H1 (cell line): Measurements from ENCODE around the gene PLEKHO1. TPM values are rescaled to one million over a fixed set of nuclear protein-coding genes. Genes with fewer than 3 reads are reported as not detected.

ENCODE experiments used
- CTCF ChIA-PET: fragments of 300-600 bp; sonication (Branson Sonifier 250); formaldehyde crosslinking; loops from one replicate; lab custom pipeline; 2021; ENCODE audit not compliant: partially characterized antibody; lab: Charles Lee
- POLR2A ChIA-PET: fragments of 300-600 bp; sonication (Branson Sonifier 250); formaldehyde crosslinking; loops from one replicate; lab custom pipeline; 2021; ENCODE audit warnings: inconsistent platforms; ENCODE audit not compliant: partially characterized antibody; lab: Charles Lee
- DNase-seq, 2 experiments: peaks; one replicate each; pipeline versions ENCODE4 v3.0.0 to v3.0.0-alpha.2; 2010 to 2022; ENCODE audit warnings: low spot score in 2 of 2, low read depth in 1 of 2, mixed read lengths in 1 of 2
- FAIRE-seq: peaks from 2 replicates; lab custom pipeline; 2011; peaks lifted over from hg19 to GRCh38; lab: Jason Lieb, UNC
- H2AFZ ChIP-seq: 2 replicates; pipeline ENCODE4 v1.8.1; 2012; ENCODE audit warnings: low read length, inconsistent platforms
- H2AK5ac ChIP-seq: 2 replicates; pipeline ENCODE4 v1.6.1; 2013; ENCODE audit warnings: low read depth, low read length
- H2BK120ac ChIP-seq: replicated peaks from 2 replicates; pipeline ENCODE3; 2013; ENCODE audit warnings: low read depth, low read length, inconsistent platforms
- H2BK12ac ChIP-seq: 2 replicates; pipeline ENCODE4 v1.6.1; 2013; ENCODE audit warnings: low read depth, low read length
- H2BK15ac ChIP-seq: 2 replicates; pipeline ENCODE4 v1.6.1; 2013; ENCODE audit warnings: low read length
- H2BK20ac ChIP-seq: 2 replicates; pipeline ENCODE4 v1.6.1; 2013; ENCODE audit warnings: low read length
- H2BK5ac ChIP-seq: 2 replicates; pipeline ENCODE4 v1.6.1; 2013; ENCODE audit warnings: low read depth, low read length
- H3K14ac ChIP-seq: 2 replicates; pipeline ENCODE4 v1.6.1; 2013; ENCODE audit warnings: inconsistent platforms; ENCODE audit not compliant: insufficient read length
- H3K18ac ChIP-seq: 2 replicates; pipeline ENCODE4 v1.6.1; 2013; ENCODE audit warnings: low read length; ENCODE audit errors: extremely low read depth
- H3K23ac ChIP-seq: 2 replicates; pipeline ENCODE4 v1.6.1; 2013; ENCODE audit warnings: inconsistent platforms; ENCODE audit not compliant: insufficient read length
- H3K23me2 ChIP-seq: 2 replicates; pipeline ENCODE4 v1.6.1; 2013; ENCODE audit warnings: low read depth, low read length
- H3K27ac ChIP-seq: 2 replicates; pipeline ENCODE4 v1.6.1; 2011; ENCODE audit warnings: low read depth, low read length, inconsistent platforms
- H3K27me3 ChIP-seq, 4 experiments: replicated peaks in 1 of 4; 1 replicate in 1 of 4; 2 replicates in 3 of 4; pipeline versions ENCODE4 v1.6.1 to v1.8.1; 2011 to 2013; ENCODE audit warnings: low read length in 3 of 4, mild to moderate bottlenecking in 3 of 4, inconsistent platforms in 2 of 4, mixed read lengths in 2 of 4, moderate library complexity in 1 of 4; ENCODE audit not compliant: control insufficient read depth in 3 of 4, insufficient read depth in 3 of 4; ENCODE audit errors: extremely low read depth in 1 of 4
- H3K36me3 ChIP-seq, 4 experiments: 2 replicates each; pipeline versions ENCODE4 v1.6.1 to v1.8.1; 2011 to 2013; ENCODE audit warnings: mild to moderate bottlenecking in 4 of 4, low read length in 3 of 4, moderate library complexity in 2 of 4, control low read depth in 1 of 4, inconsistent platforms in 1 of 4; ENCODE audit not compliant: insufficient read depth in 4 of 4, control insufficient read depth in 2 of 4
- H3K4ac ChIP-seq: replicated peaks from 2 replicates; pipeline ENCODE3; 2013; ENCODE audit warnings: low read length, low read depth, mixed read lengths, inconsistent platforms; ENCODE audit not compliant: insufficient read length
- H3K4me1 ChIP-seq, 4 experiments: replicated peaks in 1 of 4; 1 replicate in 1 of 4; 2 replicates in 3 of 4; pipeline versions ENCODE4 v1.6.1 to v1.8.1; 2011 to 2013; ENCODE audit warnings: low read length in 3 of 4, inconsistent platforms in 2 of 4, mixed read lengths in 1 of 4; ENCODE audit not compliant: insufficient read depth in 4 of 4, control insufficient read depth in 3 of 4
- H3K4me2 ChIP-seq, 2 experiments: 2 replicates each; pipeline versions ENCODE4 v1.6.1 to v1.8.1; 2011 to 2013; ENCODE audit warnings: low read depth in 2 of 2, low read length in 2 of 2, control low read depth in 1 of 2, inconsistent platforms in 1 of 2, mild to moderate bottlenecking in 1 of 2; ENCODE audit not compliant: insufficient read depth in 1 of 2
- H3K4me3 ChIP-seq, 4 experiments: fragments of 200-600, 300-600 bp in 1 of 4; sonication (generic), shearing (Covaris generic), sonication (Bioruptor Twin) in 1 of 4; 2 replicates each; pipeline versions ENCODE4 v1.5.1 to v1.8.1; 2011 to 2016; ENCODE audit warnings: low read length in 4 of 4, low read depth in 3 of 4, control low read depth in 2 of 4, inconsistent platforms in 2 of 4, mild to moderate bottlenecking in 2 of 4, mixed read lengths in 1 of 4, moderate library complexity in 1 of 4; ENCODE audit not compliant: insufficient read depth in 2 of 4; ENCODE audit errors: extremely low read depth in 1 of 4
- H3K56ac ChIP-seq: replicated peaks from 2 replicates; pipeline ENCODE3; 2013; ENCODE audit warnings: low read depth, mild to moderate bottlenecking, mixed read lengths, low read length, inconsistent platforms; ENCODE audit not compliant: insufficient read length
- H3K79me1 ChIP-seq: 2 replicates; pipeline ENCODE4 v1.6.1; 2013; ENCODE audit warnings: low read depth, low read length, control low read depth
- H3K79me2 ChIP-seq, 2 experiments: 2 replicates each; pipeline versions ENCODE4 v1.6.1 to v1.8.1; 2012 to 2013; ENCODE audit warnings: low read length in 2 of 2, mild to moderate bottlenecking in 2 of 2, inconsistent platforms in 1 of 2; ENCODE audit not compliant: insufficient read depth in 2 of 2, control insufficient read depth in 1 of 2
- H3K9ac ChIP-seq, 4 experiments: replicated peaks in 1 of 4; 1 replicate in 1 of 4; 2 replicates in 3 of 4; pipeline versions ENCODE4 v1.6.1 to v1.8.1; 2011 to 2013; ENCODE audit warnings: low read depth in 3 of 4, low read length in 3 of 4, control low read depth in 2 of 4, mild to moderate bottlenecking in 2 of 4, moderate library complexity in 2 of 4, inconsistent platforms in 1 of 4; ENCODE audit errors: extremely low read depth in 1 of 4
- H3K9me3 ChIP-seq, 2 experiments: 2 replicates each; pipeline versions ENCODE4 v1.6.1 to v1.8.1; 2012 to 2013; ENCODE audit warnings: mild to moderate bottlenecking in 2 of 2, moderate library complexity in 2 of 2, control low read depth in 1 of 2, inconsistent platforms in 1 of 2, low read depth in 1 of 2, low read length in 1 of 2, mixed read lengths in 1 of 2; ENCODE audit not compliant: insufficient read depth in 2 of 2
- H4K20me1 ChIP-seq, 2 experiments: replicated peaks in 1 of 2; 2 replicates each; pipeline versions ENCODE3 to v1.8.1; 2011 to 2013; ENCODE audit warnings: inconsistent platforms in 2 of 2, low read length in 2 of 2, mild to moderate bottlenecking in 1 of 2; ENCODE audit not compliant: insufficient read depth in 2 of 2, control insufficient read depth in 1 of 2
- H4K5ac ChIP-seq: 2 replicates; pipeline ENCODE4 v1.6.1; 2013; ENCODE audit warnings: low read length, low read depth, mixed read lengths, inconsistent platforms; ENCODE audit not compliant: insufficient read length
- H4K8ac ChIP-seq: 2 replicates; pipeline ENCODE4 v1.8.0; 2013; ENCODE audit warnings: mild to moderate bottlenecking, moderate library complexity, low read length, inconsistent platforms; ENCODE audit not compliant: insufficient read depth; ENCODE audit errors: extremely low read depth
- H4K91ac ChIP-seq: replicated peaks from 2 replicates; pipeline ENCODE3; 2013; ENCODE audit warnings: low read length, mixed read lengths, inconsistent platforms; ENCODE audit not compliant: insufficient read length
- CBX8 ChIP-seq: fragments of 300-800, 300-1000 bp; sonication (generic); IDR thresholded peaks from 2 replicates; pipeline ENCODE4 v1.7.1; 2016; ENCODE audit warnings: low read depth, low read length, borderline replicate concordance
- CEBPB ChIP-seq: IDR thresholded peaks from 2 replicates; pipeline ENCODE4 v1.6.1; 2012; ENCODE audit warnings: low read depth, low read length
- HDAC2 ChIP-seq, 2 experiments: fragments of 300-600 bp in 1 of 2; sonication (generic) in 1 of 2; IDR thresholded peaks; 2 replicates each; pipeline ENCODE4 v1.6.1; 2011 to 2012; ENCODE audit warnings: low read depth in 2 of 2, low read length in 2 of 2, mild to moderate bottlenecking in 2 of 2, moderate library complexity in 2 of 2, borderline replicate concordance in 1 of 2, inconsistent platforms in 1 of 2
- RBBP5 ChIP-seq: IDR thresholded peaks from 2 replicates; pipeline ENCODE4 v1.7.1; 2012; ENCODE audit warnings: low read depth, mild to moderate bottlenecking, inconsistent platforms, low read length, moderate library complexity, borderline replicate concordance
- SUZ12 ChIP-seq: fragments of 200-600 bp; sonication (generic); IDR thresholded peaks from 2 replicates; pipeline ENCODE4 v1.6.1; 2012; ENCODE audit warnings: mild to moderate bottlenecking, inconsistent platforms, low read length, moderate library complexity, mixed read lengths
- TEAD4 ChIP-seq: IDR thresholded peaks from 2 replicates; pipeline ENCODE4 v1.6.1; 2012; ENCODE audit warnings: low read depth, low read length, inconsistent platforms, mixed read lengths
- WGBS, 2 experiments: shearing (Covaris generic) in 1 of 2; methylation state at CpG; one replicate each; pipeline versions ENCODE4 v1.1.6 to v1.1.7; 2013 to 2015; ENCODE audit warnings: low lambda C conversion rate in 2 of 2, mixed read lengths in 2 of 2, inconsistent platforms in 1 of 2, low coverage in 1 of 2, missing lambda C conversion rate in 1 of 2; ENCODE audit not compliant: insufficient replicate concordance in 2 of 2, insufficient coverage in 1 of 2, insufficient read length in 1 of 2; ENCODE audit errors: extremely low coverage in 1 of 2, missing lambda C conversion rate in 1 of 2; 5-methylcytosine and 5-hydroxymethylcytosine counted together
- polyA plus RNA-seq, 7 experiments: library from polyadenylated mRNA; depleted of rRNA in 3 of 7; stranded (reverse) in 5 of 7; unstranded in 2 of 7; fragments of >200 nt in 5 of 7; fragments of 200-250 nt in 2 of 7; gene quantifications; 1 replicate in 5 of 7; 2 replicates in 1 of 7; 4 replicates in 1 of 7; pipeline versions ENCODE4 v1.2.1 to v1.2.3, GENCODE V29; 2011 to 2013; ENCODE audit warnings: missing spikeins in 2 of 7, mixed read lengths in 2 of 7
- total RNA-seq: library from RNA; stranded (reverse); fragmentation: NEBNext Ultra II Directional; extraction: Animal tissue kit (Norgen Biotek cat#: 25700); gene quantifications from 2 replicates; pipeline ENCODE4 v1.2.1, GENCODE V29; 2021
- TF ChIP-seq, protein P1 (sequence below), 3 experiments: IDR thresholded peaks; 1 replicate in 2 of 3; 2 replicates in 1 of 3; pipeline versions ENCODE4 v1.5.1 to v1.6.1; 2011; ENCODE audit warnings: low read length in 3 of 3, mild to moderate bottlenecking in 3 of 3, inconsistent platforms in 2 of 3, low read depth in 1 of 3, moderate library complexity in 1 of 3; ENCODE audit not compliant: insufficient read depth in 1 of 3; ENCODE audit errors: control extremely low read depth in 1 of 3
- TF ChIP-seq, protein P2 (sequence below): IDR thresholded peaks from 2 replicates; pipeline ENCODE4 v1.6.1; 2012; ENCODE audit warnings: low read length, inconsistent platforms

PLEKHO1 gene
- total and polyA plus RNA-seq, 2 of the 8 experiments (the other 6 are each of a cell fraction or from before 2014, with no cell fraction given): 23.2 to 37.0 TPM

DNA sequence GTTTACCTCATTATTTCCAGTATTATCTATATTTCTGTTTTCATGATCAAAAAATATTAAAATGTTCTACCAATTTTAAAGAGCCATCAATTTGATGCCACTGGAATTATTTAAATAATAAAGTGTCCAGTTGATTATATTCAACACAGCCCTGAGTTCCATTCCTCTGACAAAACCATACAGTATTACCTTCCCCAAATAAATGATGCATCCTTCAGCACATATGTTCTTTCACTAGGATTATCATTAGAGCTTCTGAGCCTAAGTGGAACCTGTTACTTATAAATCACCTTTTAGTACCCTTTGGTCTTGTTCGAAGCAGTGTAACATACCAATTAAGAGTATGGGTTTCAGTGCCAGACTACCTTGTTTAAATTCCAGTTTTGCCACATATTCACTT is 17.3 kb upstream of the PLEKHO1 start:
- Histone ChIP-seq H2AFZ (no peak overlapping the region), H3K23me2 (no peaks in the 10 kb centered on the region), H3K79me2 (no peaks in the 10 kb centered on the region), H3K27ac (no peak overlapping the region), H3K4me2 (no peak overlapping the region), H2BK12ac (no peak overlapping the region), H3K23ac (no peak overlapping the region), H3K4ac (no peak overlapping the region), H4K20me1 (no peaks in the 10 kb centered on the region), H3K27me3 (no peaks in the 10 kb centered on the region), H3K9ac (no peak overlapping the region), H3K4me3 (no peak overlapping the region), H3K14ac (no peak overlapping the region), H3K79me1 (no peaks in the 10 kb centered on the region), H2BK15ac (no peak overlapping the region), H3K18ac (no peak overlapping the region), H2BK5ac (no peak overlapping the region), H4K8ac (no peak overlapping the region), H2AK5ac (no peak overlapping the region), H4K5ac (no peak overlapping the region), H2BK20ac (no peak overlapping the region), H3K4me1 (no peaks in the 10 kb centered on the region), H3K56ac (no peak overlapping the region), H3K36me3 (no peaks in the 10 kb centered on the region; a peak in 1 of 8 replicates), H3K9me3 (no peaks in the 10 kb centered on the region), H4K91ac (no peak overlapping the region), H2BK120ac (no peak overlapping the region)
- no peak for TF ChIP-seq SUZ12
- TF ChIP-seq, protein P1, sequence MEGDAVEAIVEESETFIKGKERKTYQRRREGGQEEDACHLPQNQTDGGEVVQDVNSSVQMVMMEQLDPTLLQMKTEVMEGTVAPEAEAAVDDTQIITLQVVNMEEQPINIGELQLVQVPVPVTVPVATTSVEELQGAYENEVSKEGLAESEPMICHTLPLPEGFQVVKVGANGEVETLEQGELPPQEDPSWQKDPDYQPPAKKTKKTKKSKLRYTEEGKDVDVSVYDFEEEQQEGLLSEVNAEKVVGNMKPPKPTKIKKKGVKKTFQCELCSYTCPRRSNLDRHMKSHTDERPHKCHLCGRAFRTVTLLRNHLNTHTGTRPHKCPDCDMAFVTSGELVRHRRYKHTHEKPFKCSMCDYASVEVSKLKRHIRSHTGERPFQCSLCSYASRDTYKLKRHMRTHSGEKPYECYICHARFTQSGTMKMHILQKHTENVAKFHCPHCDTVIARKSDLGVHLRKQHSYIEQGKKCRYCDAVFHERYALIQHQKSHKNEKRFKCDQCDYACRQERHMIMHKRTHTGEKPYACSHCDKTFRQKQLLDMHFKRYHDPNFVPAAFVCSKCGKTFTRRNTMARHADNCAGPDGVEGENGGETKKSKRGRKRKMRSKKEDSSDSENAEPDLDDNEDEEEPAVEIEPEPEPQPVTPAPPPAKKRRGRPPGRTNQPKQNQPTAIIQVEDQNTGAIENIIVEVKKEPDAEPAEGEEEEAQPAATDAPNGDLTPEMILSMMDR (IDR thresholded peaks at IDR 0.05; ENCODE audit: control extremely low read depth in 1 of 3, insufficient read depth in 1 of 3, low read depth in 1 of 3, low read length in 3 of 3): no peak
- TF ChIP-seq HDAC2 (IDR thresholded peaks at IDR 0.05; ENCODE audit: borderline replicate concordance in 1 of 2, low read depth in 2 of 2, low read length in 2 of 2): no peak
- TF ChIP-seq, protein P2, sequence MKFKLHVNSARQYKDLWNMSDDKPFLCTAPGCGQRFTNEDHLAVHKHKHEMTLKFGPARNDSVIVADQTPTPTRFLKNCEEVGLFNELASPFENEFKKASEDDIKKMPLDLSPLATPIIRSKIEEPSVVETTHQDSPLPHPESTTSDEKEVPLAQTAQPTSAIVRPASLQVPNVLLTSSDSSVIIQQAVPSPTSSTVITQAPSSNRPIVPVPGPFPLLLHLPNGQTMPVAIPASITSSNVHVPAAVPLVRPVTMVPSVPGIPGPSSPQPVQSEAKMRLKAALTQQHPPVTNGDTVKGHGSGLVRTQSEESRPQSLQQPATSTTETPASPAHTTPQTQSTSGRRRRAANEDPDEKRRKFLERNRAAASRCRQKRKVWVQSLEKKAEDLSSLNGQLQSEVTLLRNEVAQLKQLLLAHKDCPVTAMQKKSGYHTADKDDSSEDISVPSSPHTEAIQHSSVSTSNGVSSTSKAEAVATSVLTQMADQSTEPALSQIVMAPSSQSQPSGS: no peak
- no peak for TF ChIP-seq CEBPB
- no peak for TF ChIP-seq TEAD4
- TF ChIP-seq RBBP5: no peak
- no peak for TF ChIP-seq CBX8
- CTCF ChIA-PET: interaction anchor here (1.1 to 1.8 kb wide), 3 partner anchors 13 to 190 kb away, joined by 3 to 4 read pairs (median 4); no protein-coding TSS in a partner anchor
- 93% methylated on average over 1 of the region's 1 CpG; no CpG with 5 or more reads in 1 of the 2 experiments for WGBS, 2 experiments
- no peak for FAIRE-seq
- DNase-seq: no peak
- POLR2A ChIA-PET: no interaction called here
